Mononuclear cell (primary cell): Measurements from ENCODE around the gene DPP6. TPM values are rescaled to one million over a fixed set of nuclear protein-coding genes. Genes with fewer than 3 reads are reported as not detected.

Source experiments
- H3K27me3 ChIP-seq: 2 replicates; pipeline ENCODE4 v1.6.0; 2011; ENCODE audit warnings: low read length, control low read depth; ENCODE audit not compliant: insufficient read depth
- H3K4me1 ChIP-seq: 2 replicates; pipeline ENCODE4 v1.5.1; 2011; ENCODE audit warnings: mild to moderate bottlenecking, low read length, control low read depth; ENCODE audit not compliant: insufficient read depth
- H3K4me3 ChIP-seq: 2 replicates; pipeline ENCODE4 v1.5.1; 2011; ENCODE audit warnings: mild to moderate bottlenecking, low read length, moderate library complexity
- H3K9me3 ChIP-seq: 2 replicates; pipeline ENCODE4 v1.5.1; 2011; ENCODE audit warnings: low read depth, mild to moderate bottlenecking, control low read depth, low read length
- total RNA-seq: library from RNA; depleted of rRNA; stranded (reverse); fragments of >200 nt; gene quantifications from one replicate; pipeline ENCODE4 v1.2.3, GENCODE V29; 2012

The DPP6 gene
- total RNA-seq, 1 donor = not detected

- Histone ChIP-seq H3K4me1 (no peaks in the 10 kb centered on the region), H3K27me3 (no peaks in the 10 kb centered on the region), H3K9me3 (no peaks in the 10 kb centered on the region), H3K4me3 (no peak overlapping the region)
Measured at GRCh38 chr7:154862153-154862791, 810.1 kb downstream of the DPP6 start.

- Histone ChIP-seq H3K4me1 (no peaks in the 10 kb centered on the region), H3K4me3 (no peak overlapping the region), H3K27me3 (no peaks in the 10 kb centered on the region), H3K9me3 (no peaks in the 10 kb centered on the region)
Measured at GRCh38 chr7:154863766-154864522, 811.7 kb downstream of the DPP6 start.

GRCh38 chr7:154864523-154864891, 812.3 kb downstream of the DPP6 start:
- H3K27me3 ChIP-seq = no peaks in the 10 kb centered on the region
- H3K9me3 ChIP-seq = no peaks in the 10 kb centered on the region
- H3K4me3 ChIP-seq = no peak overlapping the region
- H3K4me1 ChIP-seq = no peaks in the 10 kb centered on the region

GRCh38 chr7:154865984-154866685, 813.9 kb downstream of the DPP6 start:
- no peaks in the 10 kb centered on the region for H3K9me3 ChIP-seq
- no peaks in the 10 kb centered on the region for H3K27me3 ChIP-seq
- H3K4me1 ChIP-seq = no peaks in the 10 kb centered on the region
- H3K4me3 ChIP-seq = no peak overlapping the region

GRCh38 chr7:154867068-154867467, 814.9 kb downstream of the DPP6 start:
- Histone ChIP-seq H3K4me3 (no peak overlapping the region), H3K4me1 (no peaks in the 10 kb centered on the region), H3K9me3 (no peaks in the 10 kb centered on the region), H3K27me3 (no peaks in the 10 kb centered on the region)

GRCh38 chr7:154868921-154869320, 816.7 kb downstream of the DPP6 start:
- Histone ChIP-seq H3K9me3 (no peaks in the 10 kb centered on the region), H3K4me1 (no peaks in the 10 kb centered on the region), H3K4me3 (no peak overlapping the region), H3K27me3 (no peaks in the 10 kb centered on the region)

GRCh38 chr7:154869436-154869835, 817.2 kb downstream of the DPP6 start:
- Histone ChIP-seq H3K4me3 (no peak overlapping the region), H3K4me1 (no peaks in the 10 kb centered on the region), H3K9me3 (no peaks in the 10 kb centered on the region), H3K27me3 (no peaks in the 10 kb centered on the region)

GRCh38 chr7:154871507-154871906, 819.3 kb downstream of the DPP6 start:
- H3K4me1 ChIP-seq = no peaks in the 10 kb centered on the region
- H3K9me3 ChIP-seq = no peaks in the 10 kb centered on the region
- H3K4me3 ChIP-seq = no peak overlapping the region
- no peaks in the 10 kb centered on the region for H3K27me3 ChIP-seq

GRCh38 chr7:154871928-154872750, 819.9 kb downstream of the DPP6 start:
- H3K9me3 ChIP-seq = no peaks in the 10 kb centered on the region
- no peaks in the 10 kb centered on the region for H3K27me3 ChIP-seq
- H3K4me3 ChIP-seq = no peak overlapping the region
- H3K4me1 ChIP-seq = no peaks in the 10 kb centered on the region

GRCh38 chr7:154872811-154873499, 820.8 kb downstream of the DPP6 start:
- no peaks in the 10 kb centered on the region for H3K4me1 ChIP-seq
- H3K9me3 ChIP-seq = no peaks in the 10 kb centered on the region
- no peak overlapping the region for H3K4me3 ChIP-seq
- no peaks in the 10 kb centered on the region for H3K27me3 ChIP-seq

GRCh38 chr7:154873500-154874121, 821.4 kb downstream of the DPP6 start:
- no peak overlapping the region for H3K4me3 ChIP-seq
- H3K27me3 ChIP-seq = no peaks in the 10 kb centered on the region
- no peaks in the 10 kb centered on the region for H3K9me3 ChIP-seq
- no peaks in the 10 kb centered on the region for H3K4me1 ChIP-seq

- Histone ChIP-seq H3K9me3 (no peaks in the 10 kb centered on the region), H3K27me3 (no peaks in the 10 kb centered on the region), H3K4me1 (no peaks in the 10 kb centered on the region), H3K4me3 (no peak overlapping the region)
Measured at GRCh38 chr7:154874409-154875113, 822.4 kb downstream of the DPP6 start.

GRCh38 chr7:154875297-154875696, 823.1 kb downstream of the DPP6 start:
- Histone ChIP-seq H3K9me3 (no peaks in the 10 kb centered on the region), H3K27me3 (no peaks in the 10 kb centered on the region), H3K4me1 (no peaks in the 10 kb centered on the region), H3K4me3 (no peak overlapping the region)

GRCh38 chr7:154876516-154876915, 824.3 kb downstream of the DPP6 start:
- H3K4me1 ChIP-seq = no peaks in the 10 kb centered on the region
- H3K9me3 ChIP-seq = no peaks in the 10 kb centered on the region
- H3K27me3 ChIP-seq = no peaks in the 10 kb centered on the region
- H3K4me3 ChIP-seq = no peak overlapping the region
